GM21529 (cell line): ENCODE results near the gene CALML4.
"Not testable (repeated sequence)": the region's sequence is repeated elsewhere in the genome, so short reads cannot be mapped to it uniquely, and the experiment has no call there.

Experiments used
- ATAC-seq: cut with Tn5 transposase; IDR thresholded peaks from one replicate; pipeline ENCODE4 v1.9.1; 2021; ENCODE audit not compliant: unreplicated experiment

The CALML4 gene

DNA sequence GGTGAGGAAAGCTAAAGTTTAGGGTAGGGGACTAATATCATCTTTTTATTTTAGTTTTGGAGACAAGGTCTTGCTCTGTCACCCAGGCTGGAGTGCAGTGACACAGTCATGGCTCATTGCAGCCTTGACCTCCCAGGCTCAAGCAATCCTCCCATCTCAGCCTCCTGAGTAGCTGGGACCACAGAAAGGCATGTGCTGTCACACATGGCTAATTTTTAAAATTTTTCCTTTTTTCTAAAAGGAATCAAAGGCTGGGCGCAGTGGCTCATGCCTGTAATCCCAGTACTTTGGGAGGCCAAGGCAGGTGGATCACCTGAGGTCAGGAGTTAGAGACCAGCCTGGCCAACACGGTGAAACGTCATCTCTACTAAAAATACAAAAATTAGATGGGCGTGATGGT, 20.3 kb upstream of the CALML4 start:
- not testable (repeated sequence) for ATAC-seq

GRCh38 chr15:68224546-68225250, 19.6 kb upstream of the CALML4 start:
- no peak for ATAC-seq

GRCh38 chr15:68224108-68224507, 19.0 kb upstream of the CALML4 start:
- no peak for ATAC-seq

DNA sequence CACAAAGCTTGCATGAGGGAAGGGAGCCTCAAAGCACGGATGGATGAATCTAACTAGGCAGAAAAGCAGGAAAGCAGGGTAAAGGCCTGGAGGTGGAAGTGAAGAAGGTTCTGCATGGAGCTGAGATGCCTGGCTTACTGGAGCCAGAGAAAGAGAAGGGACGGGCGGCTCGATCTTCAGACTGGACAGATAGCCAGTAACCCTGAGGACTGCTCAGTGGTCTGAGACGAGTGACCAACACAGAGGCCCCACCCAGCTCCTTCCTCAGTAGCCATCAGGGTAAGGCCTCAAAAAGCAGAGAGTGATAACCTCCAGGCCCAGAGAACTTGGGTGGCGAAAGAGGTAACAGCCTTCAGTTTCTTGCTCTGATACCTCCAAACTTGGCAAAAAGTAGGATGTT, 18.0 kb upstream of the CALML4 start:
- ATAC-seq = no peak

GRCh38 chr15:68222432-68222743, 17.3 kb upstream of the CALML4 start:
- ATAC-seq = not testable (repeated sequence)

- not testable (repeated sequence) for ATAC-seq
These were observed 16.6 kb upstream of the CALML4 start for GRCh38 chr15:68221530-68222431.

DNA sequence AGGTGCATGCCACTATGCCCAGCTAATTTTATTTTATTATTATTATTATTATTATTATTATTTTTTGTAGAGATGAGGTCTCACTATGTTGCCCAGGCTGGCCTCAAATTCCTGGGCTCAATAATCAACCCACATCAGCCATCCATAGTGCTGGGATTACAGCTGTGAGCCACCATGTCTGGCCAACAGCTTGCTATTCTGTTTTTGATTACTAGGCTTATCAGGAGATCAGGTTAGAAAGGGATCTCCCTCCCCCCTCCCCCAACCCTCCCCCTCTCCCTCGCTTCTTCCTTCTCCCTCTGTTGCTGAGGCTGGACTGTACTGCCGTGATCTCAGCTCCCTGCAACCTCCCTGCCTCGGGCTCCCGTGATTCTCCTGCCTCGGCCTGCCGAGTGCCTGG, 15.8 kb upstream of the CALML4 start:
- ATAC-seq = no peak

DNA sequence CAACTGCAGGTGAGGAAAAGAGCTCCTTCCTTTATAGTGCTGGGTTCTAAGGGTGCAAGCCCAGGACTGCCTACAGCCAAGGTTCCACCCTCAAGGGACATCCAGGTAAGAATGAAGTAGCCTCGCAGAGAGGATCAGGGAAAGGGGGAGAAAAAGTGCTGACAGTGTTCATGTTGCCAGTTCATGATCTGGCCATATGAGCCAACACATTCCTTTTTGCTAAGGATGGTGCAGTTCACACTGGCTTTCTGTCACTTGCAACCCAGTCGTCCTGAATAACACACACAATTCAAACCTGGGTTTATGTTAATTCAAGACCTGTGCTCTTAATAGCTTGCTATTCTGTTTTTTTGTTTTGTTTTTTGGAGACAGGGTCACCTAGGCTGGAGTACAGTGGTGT, 15.4 kb upstream of the CALML4 start:
- no peak for ATAC-seq

DNA sequence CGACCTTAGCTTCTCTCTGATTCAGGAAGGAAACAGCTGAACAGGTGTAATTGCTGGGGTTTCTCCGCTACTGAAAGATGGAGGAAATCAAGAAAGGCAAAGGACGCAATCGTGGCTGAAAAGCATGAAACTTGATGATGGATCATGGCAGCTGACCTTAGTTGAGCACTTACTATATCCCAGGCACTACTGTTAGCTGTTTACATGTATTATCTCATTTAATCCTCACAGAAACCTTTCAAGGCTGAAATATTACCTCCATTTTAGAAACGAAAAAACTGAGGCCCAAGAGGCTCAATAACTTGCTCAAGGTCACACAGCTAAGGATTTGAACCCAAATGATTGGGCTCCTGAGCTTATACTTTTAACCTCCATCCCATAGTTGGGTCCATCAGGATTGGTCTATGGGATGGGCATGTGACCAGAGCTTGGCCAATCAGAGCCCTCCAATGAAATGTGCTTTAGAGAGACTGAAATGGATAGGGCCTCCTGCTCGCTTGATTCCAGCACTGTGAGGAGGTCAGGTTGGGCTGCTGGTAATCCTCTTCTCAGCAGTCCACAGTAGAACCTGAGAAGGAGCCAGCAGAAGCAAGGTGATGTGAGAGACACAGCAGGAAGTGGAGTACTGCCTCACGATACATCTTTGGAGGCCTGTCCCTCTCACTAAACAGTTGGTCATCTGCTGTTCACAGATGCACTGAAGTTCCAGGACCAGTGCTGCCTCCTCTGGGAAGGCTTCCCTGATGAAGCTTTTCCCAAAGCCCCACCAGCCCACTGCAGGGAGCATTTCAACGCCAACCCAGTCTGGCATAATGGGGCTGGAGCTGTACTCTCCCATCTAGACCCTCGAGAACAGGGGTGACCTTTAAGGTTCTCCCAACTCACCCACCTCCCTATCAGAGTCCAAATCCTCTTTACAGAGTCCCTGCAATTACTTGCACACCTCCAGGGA, 14.0 kb upstream of the CALML4 start:
- ATAC-seq = no peak

- no peak for ATAC-seq
These were observed 13.2 kb upstream of the CALML4 start for GRCh38 chr15:68218331-68218730.

DNA sequence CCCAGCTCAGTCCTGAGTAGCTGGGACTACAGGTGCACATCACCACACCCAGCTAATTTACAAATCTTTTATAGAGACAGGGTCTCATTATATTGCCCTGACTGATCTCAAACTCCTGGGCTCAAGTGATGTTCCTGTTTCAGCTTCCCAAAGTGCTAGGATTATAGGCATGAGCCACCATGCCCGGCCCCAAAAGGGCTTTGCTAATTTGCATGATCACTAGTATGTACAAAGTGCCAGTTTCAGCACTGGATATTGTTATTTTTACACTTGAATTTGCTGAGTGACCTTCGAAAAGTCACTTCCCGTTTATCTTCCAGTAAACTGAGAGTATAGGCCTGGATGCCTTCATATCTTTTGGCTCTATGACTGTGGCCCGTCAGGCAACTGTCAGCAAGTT, 12.2 kb upstream of the CALML4 start:
- no peak for ATAC-seq

GRCh38 chr15:68214838-68215254, 9.7 kb upstream of the CALML4 start:
- ATAC-seq = no peak

DNA sequence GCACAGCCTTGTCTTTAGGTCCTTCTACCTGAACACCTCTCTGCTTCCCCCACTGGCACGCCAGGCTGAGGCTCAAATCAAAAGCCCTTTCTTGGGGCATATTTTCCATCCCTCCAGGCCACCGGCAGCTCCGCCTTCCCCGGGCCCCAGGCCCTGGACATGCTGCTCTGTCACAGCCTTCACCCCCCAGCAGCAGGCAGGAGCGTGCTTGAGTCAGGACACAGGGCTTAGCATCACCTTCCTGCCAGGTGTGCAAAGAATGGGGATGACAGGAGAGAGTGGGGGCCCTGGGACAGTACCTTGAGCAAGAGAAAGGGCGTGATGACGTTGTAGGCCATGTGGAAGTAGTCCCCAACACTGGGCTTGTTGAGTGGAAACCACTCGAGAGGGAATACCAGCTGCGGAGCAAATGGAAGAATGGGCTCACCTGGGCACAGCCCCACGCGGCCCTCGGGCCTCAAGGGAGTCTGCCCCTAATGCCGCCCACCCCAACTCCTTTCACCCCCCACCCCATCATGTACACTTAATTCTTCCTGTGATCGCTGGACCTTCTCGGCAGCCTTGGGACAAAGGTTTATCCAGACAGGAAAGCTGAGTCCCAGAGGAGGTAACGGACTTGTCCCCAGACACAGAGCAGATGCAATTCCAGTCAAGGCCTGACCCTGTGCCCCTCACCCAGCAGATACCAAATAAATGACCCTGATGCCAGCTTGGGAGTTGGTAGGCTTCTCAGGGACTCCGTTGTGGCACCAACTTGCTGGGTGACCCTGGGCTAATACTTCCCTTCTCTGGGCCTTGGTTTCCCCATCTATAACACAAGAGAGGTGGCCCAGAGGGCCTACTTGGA, 9.1 kb upstream of the CALML4 start:
- no peak for ATAC-seq

DNA sequence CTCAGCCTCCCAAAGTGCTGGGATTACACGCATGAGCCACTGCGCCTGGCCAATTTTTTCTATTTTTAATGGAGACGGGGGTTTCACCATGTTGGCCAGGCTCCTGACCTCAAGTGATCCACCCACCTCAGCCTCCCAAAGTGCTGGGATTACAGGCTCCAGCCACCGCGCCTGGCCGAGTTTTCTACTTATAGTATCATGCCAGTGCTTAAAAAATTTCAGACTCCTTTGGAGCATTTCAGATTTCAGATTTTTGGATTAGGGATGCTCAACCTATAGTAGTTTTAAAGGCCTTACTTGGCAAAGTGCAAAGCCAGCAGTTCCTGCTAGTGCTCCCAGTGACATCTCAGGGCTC, 8.3 kb upstream of the CALML4 start:
- not testable (repeated sequence) for ATAC-seq

DNA sequence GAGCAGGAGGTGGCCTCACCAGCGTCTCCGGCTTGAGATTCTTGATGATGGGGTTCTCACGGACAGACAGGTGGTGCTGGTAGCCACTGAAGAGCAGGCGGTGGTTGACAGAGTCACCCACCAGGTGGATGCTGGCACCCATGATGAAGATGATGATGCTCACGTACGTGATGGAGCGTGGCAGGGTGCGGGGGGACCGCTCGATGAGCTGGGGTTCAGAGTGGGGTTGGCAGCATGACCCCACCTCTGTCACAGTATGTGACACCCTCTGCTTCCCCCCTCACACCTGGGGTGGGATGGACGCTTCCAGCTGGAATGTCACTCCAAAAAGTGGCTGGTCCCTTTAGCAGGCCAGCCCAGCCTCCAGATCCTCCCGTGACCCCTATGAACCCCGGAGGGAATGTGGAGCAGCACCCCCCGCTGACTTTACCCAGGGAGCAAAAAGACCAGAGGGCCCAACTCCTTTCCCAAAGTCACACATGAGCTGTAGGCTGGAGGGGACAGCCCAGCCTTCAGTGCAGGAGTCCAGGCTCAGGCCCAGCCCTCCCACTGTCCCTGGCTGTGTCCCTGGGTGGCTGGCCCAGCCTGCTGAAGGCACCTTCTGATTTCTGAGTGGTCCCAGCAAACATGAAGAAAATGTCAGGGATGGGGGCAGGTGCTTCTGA, 6.7 kb upstream of the CALML4 start:
- ATAC-seq = no peak

DNA sequence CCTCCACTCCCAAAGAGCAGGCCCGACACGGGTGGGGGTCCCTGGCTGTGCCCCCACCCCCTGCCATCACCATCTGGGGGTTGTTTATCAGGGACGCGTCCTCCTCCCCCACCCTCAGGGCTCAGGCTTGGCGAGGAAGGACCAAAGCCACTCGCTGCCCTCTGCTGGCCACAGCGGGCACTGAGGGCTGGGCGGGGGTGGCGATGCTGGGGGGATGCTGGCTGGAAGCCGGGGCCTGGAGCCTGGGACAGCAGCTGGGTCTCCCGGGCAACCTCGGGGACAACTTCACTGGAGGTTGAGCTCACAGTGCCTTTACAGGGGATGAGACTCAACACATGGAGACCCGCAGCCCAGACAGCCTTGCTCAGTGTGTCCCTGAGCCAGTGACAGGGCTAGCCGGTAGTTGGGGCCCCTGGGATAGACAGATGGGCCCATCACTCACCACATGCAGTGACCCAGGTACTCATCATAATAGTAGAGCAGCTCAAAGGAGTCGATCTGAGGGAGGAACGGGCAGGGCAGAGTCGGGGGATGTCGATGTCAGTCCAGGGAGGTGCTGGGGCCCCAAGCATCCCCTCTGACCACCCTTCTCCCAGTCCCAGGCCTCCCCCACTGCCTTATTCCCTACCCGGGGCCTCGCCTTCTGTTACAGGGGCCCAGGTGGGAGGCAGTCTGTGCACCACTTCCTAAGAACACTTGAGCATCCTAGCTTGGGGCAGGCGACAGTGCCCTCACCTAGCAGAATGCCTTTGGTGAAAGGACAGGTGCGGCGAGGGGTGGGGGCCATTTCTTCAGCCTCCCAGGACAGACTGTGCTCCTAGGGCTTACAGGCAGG, 5.9 kb upstream of the CALML4 start:
- no peak for ATAC-seq

DNA sequence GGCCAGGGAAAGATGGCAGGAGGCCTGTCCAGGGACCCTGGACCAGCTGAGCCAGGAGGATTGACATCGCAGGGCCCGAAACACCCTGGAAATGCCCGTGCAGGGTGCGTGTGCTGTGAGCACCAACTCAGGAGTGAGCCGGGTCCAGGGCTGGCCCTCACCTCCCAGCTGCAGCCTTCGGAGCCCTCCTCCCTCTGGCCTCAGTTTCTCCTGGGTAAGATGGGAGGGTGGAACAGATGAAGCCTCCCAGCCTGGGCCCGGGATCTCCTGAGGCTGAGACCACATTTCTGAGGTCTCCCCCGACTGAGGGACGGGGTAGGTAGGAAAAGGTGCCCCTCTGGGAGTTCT, 5.3 kb upstream of the CALML4 start:
- ATAC-seq = no peak

DNA sequence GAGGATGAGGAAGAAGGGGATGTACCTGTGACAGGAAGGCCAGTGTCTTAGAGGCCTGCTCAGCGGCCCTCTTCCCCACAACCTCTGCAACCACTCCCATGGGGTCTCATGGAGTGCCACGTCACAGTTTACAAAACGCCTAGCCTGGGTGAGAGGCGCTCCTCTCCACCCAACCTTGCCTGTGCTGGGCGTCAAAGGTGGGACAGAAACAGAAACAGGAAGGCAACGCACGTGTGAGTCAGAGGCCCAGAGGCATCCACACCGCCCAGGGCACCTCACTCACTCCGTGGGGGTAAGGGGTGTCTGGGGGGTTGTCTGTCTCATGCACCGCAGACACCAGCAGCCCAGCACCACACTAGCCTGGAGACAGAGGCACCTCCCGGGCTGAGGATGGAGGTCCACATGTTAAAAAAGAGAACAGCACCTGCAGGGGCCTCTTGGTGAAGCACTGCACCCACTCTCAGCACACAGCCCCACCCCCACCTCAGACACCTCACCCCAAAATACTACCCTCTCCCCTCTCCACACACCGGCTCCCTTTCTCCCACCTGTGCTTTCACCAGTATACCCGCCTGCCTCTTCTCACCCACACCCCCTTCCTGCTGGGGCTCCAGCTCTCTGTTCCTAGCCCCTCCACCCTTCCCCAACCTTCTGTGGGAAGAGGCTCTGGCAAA, 4.7 kb upstream of the CALML4 start:
- ATAC-seq = peak; percentile 43

- ATAC-seq = peak; percentile 8
These were observed 4.1 kb upstream of the CALML4 start for GRCh38 chr15:68209272-68209671.
